OCI-LY7 (cell line): ENCODE results near the gene TMED6. TPM values are rescaled to one million over a fixed set of nuclear protein-coding genes. Genes with fewer than 3 reads are reported as not detected.

Source experiments
- BruUV-seq: library from RNA; stranded (reverse); fragments of 400-500 nt; replicated peaks from 2 replicates; lab custom pipeline; 2021; lab: Mats Ljungman, UMichigan
- CTCF ChIA-PET: fragments of 300-600 bp; sonication (Branson Sonifier 250); formaldehyde crosslinking; loops from one replicate; lab custom pipeline; 2022; ENCODE audit warnings: antibody characterized with exemption; ENCODE audit not compliant: unreplicated experiment; lab: Charles Lee
- POLR2A ChIA-PET: fragments of 300-600 bp; sonication (Branson Sonifier 250); formaldehyde crosslinking; loops from one replicate; lab custom pipeline; 2022; ENCODE audit warnings: antibody characterized with exemption; lab: Charles Lee
- DNase-seq: peaks from one replicate; pipeline ENCODE4 v3.0.0-alpha.2; 2015; ENCODE audit warnings: low spot score
- H2AFZ ChIP-seq: fragments of 200-600 bp; sonication (generic), shearing (Covaris generic); 2 replicates; pipeline ENCODE4 v1.6.1; 2014; ENCODE audit warnings: mild to moderate bottlenecking, antibody characterized with exemption, low read length, moderate library complexity
- H3K27ac ChIP-seq: fragments of 200-600 bp; sonication (generic); 2 replicates; pipeline ENCODE4 v1.5.1; 2014; ENCODE audit warnings: mixed run types, low read depth, mild to moderate bottlenecking, moderate library complexity, low read length, inconsistent platforms; ENCODE audit not compliant: poor library complexity, severe bottlenecking
- H3K36me3 ChIP-seq: fragments of 200-600 bp; sonication (generic); 2 replicates; pipeline ENCODE4 v1.6.1; 2014; ENCODE audit warnings: mild to moderate bottlenecking, antibody characterized with exemption, low read length, moderate library complexity, mixed read lengths; ENCODE audit not compliant: insufficient read depth
- H3K4me1 ChIP-seq: fragments of 200-600 bp; sonication (generic); 2 replicates; pipeline ENCODE4 v1.5.1; 2014; ENCODE audit warnings: mild to moderate bottlenecking, low read length; ENCODE audit not compliant: insufficient read depth, poor library complexity, severe bottlenecking
- H3K4me2 ChIP-seq: fragments of 200-600 bp; sonication (generic); 2 replicates; pipeline ENCODE4 v1.6.1; 2014; ENCODE audit warnings: mild to moderate bottlenecking, low read length
- H3K4me3 ChIP-seq: fragments of 200-600 bp; sonication (generic); 2 replicates; pipeline ENCODE4 v1.5.1; 2014; ENCODE audit warnings: mild to moderate bottlenecking, low read depth, low read length; ENCODE audit not compliant: poor library complexity, severe bottlenecking
- H3K79me2 ChIP-seq: fragments of 200-600 bp; sonication (generic); 2 replicates; pipeline ENCODE4 v1.6.1; 2016; ENCODE audit warnings: low read depth, mild to moderate bottlenecking, low read length, moderate library complexity, mixed read lengths; ENCODE audit not compliant: insufficient read depth
- H3K9me2 ChIP-seq: fragments of 200-600 bp; sonication (generic); 2 replicates; pipeline ENCODE4 v1.6.1; 2016; ENCODE audit warnings: mild to moderate bottlenecking, low read length, mixed read lengths; ENCODE audit not compliant: insufficient read depth
- H3K9me3 ChIP-seq: fragments of 200-600 bp; sonication (generic); 2 replicates; pipeline ENCODE4 v1.6.1; 2014; ENCODE audit warnings: mild to moderate bottlenecking, mixed run types, low read length, mixed read lengths
- H4K20me1 ChIP-seq: fragments of 200-600 bp; sonication (generic); 2 replicates; pipeline ENCODE4 v1.6.1; 2014; ENCODE audit warnings: mild to moderate bottlenecking, antibody characterized with exemption, low read length, moderate library complexity, mixed read lengths; ENCODE audit not compliant: insufficient read depth
- CTCF ChIP-seq: fragments of 200-600 bp; sonication (generic); conservative IDR thresholded peaks from 2 replicates; pipeline ENCODE4 v1.5.1; 2014; ENCODE audit warnings: mild to moderate bottlenecking, antibody characterized with exemption, low read length, moderate library complexity, mixed read lengths
- EZH2phosphoT487 ChIP-seq: fragments of 200-600 bp; sonication (generic); IDR thresholded peaks from 2 replicates; pipeline ENCODE4 v1.6.1; 2018; ENCODE audit warnings: low read depth, borderline replicate concordance, mild to moderate bottlenecking, mixed run types, antibody characterized with exemption, low read length, moderate library complexity, mixed read lengths
- intact Hi-C: fragments of 100-400 bp; cut with micrococcal nuclease; formaldehyde crosslinking; loops from one replicate; pipeline ENCODE4 v1.10.0; 2022; ENCODE audit not compliant: unreplicated experiment
- total RNA-seq, 2 experiments: library from RNA; depleted of rRNA in 1 of 2; stranded (reverse); fragments of >200 nt in 1 of 2; shearing (Covaris generic) in 1 of 2; gene quantifications; 2 replicates each; pipeline ENCODE4 v1.2.3, GENCODE V29; 2014 to 2022

The TMED6 gene
- total RNA-seq, 2 experiments from 2014 or later, result 1.7 TPM

- TF ChIP-seq CTCF, result no peak
- TF ChIP-seq EZH2phosphoT487, result no peak
- Histone ChIP-seq H3K4me3 (peak overlapping the region; percentile 94), H3K79me2 (peaks cover 57% of the 10 kb centered on the region), H3K27ac (peak overlapping the region; percentile 77), H2AFZ (peak overlapping the region; percentile 11; the same call in 1 of the 2 replicates), H3K9me2 (no peaks in the 10 kb centered on the region), H3K4me1 (peaks cover 32% of the 10 kb centered on the region), H3K36me3 (peaks cover 69% of the 10 kb centered on the region), H4K20me1 (peaks cover 9% of the 10 kb centered on the region; the same call in 1 of the 2 replicates), H3K4me2 (peak overlapping the region; percentile 85), H3K9me3 (no peaks in the 10 kb centered on the region)
- BruUV-seq, result no TSS peak
- no peak for DNase-seq
- intact Hi-C loops, result loop anchor here (1.0 to 10.0 kb wide), 5 partner anchors 8 to 426 kb away; partner anchors contain the start of genes NFAT5, PDF, VPS4A and WWP2
- ChIA-PET CTCF (no interaction called here), POLR2A (interaction anchor here (0.5 to 1.3 kb wide), 2 partner anchors 10 to 1299 kb away, joined by 3 to 5 read pairs; no protein-coding TSS in a partner anchor)
Measured at GRCh38 chr16:69338557-69339288, 12.9 kb downstream of the TMED6 start.

- DNase-seq, result no peak
- Histone ChIP-seq H3K36me3 (peaks cover 53% of the 10 kb centered on the region), H4K20me1 (peaks cover 1% of the 10 kb centered on the region; the same call in 1 of the 2 replicates), H3K79me2 (peaks cover 34% of the 10 kb centered on the region), H3K9me3 (no peaks in the 10 kb centered on the region), H3K4me2 (no peak overlapping the region), H3K27ac (no peak overlapping the region), H3K4me1 (peaks cover 24% of the 10 kb centered on the region), H3K9me2 (no peaks in the 10 kb centered on the region), H2AFZ (no peak overlapping the region), H3K4me3 (no peak overlapping the region)
- BruUV-seq, result no TSS peak
- TF ChIP-seq CTCF, result no peak
- no peak for TF ChIP-seq EZH2phosphoT487
- intact Hi-C loops, result loop anchor here (10.0 kb wide), 1 partner anchor 430 kb away; the partner anchor contains the start of gene WWP2
- ChIA-PET CTCF (no interaction called here), POLR2A (interaction anchor here (0.5 to 0.6 kb wide), 2 partner anchors 85 to 199 kb away, joined by 4 read pairs; no protein-coding TSS in a partner anchor)
Measured at GRCh38 chr16:69334696-69335095, 16.9 kb downstream of the TMED6 start.
